Measurements from ENCODE around the gene PCDHGA5.

PCDHGA5 gene

DNA sequence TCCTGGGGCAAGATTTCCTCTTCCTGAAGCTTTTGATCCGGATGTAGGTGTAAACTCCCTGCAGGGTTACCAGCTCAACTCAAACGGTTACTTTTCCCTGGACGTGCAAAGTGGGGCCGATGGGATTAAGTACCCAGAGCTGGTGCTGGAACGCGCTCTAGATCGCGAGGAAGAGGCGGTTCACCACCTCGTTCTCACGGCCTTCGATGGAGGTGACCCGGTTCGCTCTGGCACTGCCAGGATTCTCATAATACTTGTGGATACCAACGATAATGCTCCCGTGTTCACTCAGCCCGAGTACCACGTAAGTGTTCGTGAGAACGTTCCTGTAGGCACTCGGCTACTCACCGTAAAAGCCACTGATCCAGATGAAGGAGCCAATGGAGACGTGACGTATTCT, 8.3 kb upstream of the PCDHGA5 start:
- H3K4me3 ChIP-seq (ENCODE audit: low read depth, low read length) = no peak overlapping the region
- DNase-seq (ENCODE audit: low read depth) = no peak
- TF ChIP-seq, protein P1, sequence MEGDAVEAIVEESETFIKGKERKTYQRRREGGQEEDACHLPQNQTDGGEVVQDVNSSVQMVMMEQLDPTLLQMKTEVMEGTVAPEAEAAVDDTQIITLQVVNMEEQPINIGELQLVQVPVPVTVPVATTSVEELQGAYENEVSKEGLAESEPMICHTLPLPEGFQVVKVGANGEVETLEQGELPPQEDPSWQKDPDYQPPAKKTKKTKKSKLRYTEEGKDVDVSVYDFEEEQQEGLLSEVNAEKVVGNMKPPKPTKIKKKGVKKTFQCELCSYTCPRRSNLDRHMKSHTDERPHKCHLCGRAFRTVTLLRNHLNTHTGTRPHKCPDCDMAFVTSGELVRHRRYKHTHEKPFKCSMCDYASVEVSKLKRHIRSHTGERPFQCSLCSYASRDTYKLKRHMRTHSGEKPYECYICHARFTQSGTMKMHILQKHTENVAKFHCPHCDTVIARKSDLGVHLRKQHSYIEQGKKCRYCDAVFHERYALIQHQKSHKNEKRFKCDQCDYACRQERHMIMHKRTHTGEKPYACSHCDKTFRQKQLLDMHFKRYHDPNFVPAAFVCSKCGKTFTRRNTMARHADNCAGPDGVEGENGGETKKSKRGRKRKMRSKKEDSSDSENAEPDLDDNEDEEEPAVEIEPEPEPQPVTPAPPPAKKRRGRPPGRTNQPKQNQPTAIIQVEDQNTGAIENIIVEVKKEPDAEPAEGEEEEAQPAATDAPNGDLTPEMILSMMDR (IDR thresholded peaks at IDR 0.05; ENCODE audit: insufficient read depth, low read depth, low read length, missing control alignments) = no peak

DNA sequence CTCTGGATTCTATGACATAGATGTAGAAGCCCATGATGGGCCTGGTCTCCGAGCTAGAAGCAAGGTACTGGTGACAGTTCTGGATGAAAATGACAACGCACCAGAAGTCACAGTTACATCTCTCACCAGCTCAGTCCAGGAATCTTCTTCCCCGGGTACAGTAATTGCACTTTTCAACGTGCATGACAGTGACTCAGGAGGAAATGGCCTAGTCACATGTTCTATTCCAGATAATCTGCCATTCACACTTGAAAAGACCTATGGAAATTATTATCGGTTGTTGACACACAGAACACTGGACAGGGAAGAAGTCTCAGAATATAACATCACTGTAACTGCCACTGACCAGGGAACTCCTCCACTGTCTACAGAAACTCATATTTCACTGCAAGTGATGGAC, 7.8 kb upstream of the PCDHGA5 start:
- TF ChIP-seq, protein P1 (IDR thresholded peaks at IDR 0.05; ENCODE audit: insufficient read depth, low read depth, low read length, missing control alignments) = no peak
- no peak overlapping the region for H3K4me3 ChIP-seq (ENCODE audit: low read depth, low read length)
- DNase-seq (ENCODE audit: low read depth) = no peak

DNA sequence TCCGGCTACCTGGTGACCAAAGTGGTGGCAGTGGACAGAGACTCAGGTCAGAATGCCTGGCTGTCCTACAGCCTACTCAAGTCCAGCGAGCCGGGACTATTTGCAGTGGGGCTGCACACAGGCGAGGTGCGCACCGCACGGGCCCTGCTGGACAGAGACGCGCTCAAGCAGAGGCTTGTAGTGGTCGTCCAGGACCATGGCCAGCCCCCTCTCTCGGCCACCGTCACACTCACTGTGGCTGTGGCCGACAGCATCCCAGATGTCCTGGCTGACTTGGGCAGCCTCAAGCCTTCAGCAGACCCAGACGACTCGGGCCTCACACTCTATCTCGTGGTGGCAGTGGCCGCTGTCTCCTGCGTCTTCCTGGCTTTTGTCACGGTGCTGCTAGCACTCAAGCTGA, 7.0 kb upstream of the PCDHGA5 start:
- H3K4me3 ChIP-seq (ENCODE audit: low read depth, low read length) = no peak overlapping the region
- no peak for DNase-seq (ENCODE audit: low read depth)
- TF ChIP-seq, protein P1 (IDR thresholded peaks at IDR 0.05; ENCODE audit: insufficient read depth, low read depth, low read length, missing control alignments) = no peak

DNA sequence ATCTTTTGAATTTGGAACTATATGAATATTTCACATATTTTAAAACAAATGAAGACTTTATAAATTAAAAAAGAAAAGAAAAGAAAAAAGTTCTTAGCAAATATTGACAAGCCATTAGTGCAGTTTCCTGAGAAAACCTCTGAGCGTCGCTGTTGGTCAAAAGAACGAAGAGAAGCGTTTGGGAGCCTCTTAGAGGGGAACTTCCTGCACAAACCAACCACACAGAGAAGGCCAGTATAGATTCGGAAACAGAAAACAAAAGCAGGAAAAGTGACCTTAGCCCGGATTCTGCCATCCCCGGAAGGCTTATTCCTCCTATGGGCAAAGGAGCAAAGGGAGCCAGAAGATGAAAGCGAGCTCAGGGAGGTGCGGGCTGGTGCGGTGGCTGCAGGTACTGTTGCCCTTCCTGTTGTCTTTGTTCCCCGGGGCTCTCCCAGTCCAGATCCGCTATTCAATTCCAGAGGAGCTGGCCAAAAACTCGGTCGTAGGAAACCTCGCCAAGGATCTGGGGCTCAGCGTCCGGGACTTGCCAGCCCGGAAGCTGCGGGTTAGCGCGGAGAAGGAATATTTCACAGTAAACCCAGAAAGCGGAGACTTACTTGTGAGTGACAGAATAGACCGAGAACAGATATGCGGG, 4.1 kb upstream of the PCDHGA5 start, which contains the start of gene PCDHGB2:
TSS of gene PCDHGB2 (plus strand) at position 205 of the 637 bp plus-strand sequence. CDS start at position 347, 142 bp downstream.
- TF ChIP-seq, protein P1 (IDR thresholded peaks at IDR 0.05; ENCODE audit: insufficient read depth, low read depth, low read length, missing control alignments) = peak; percentile 42
- H3K4me3 ChIP-seq (ENCODE audit: low read depth, low read length) = peak within 1 kb of the TSS; percentile 39
- DNase-seq (ENCODE audit: low read depth) = peak; percentile 64

DNA sequence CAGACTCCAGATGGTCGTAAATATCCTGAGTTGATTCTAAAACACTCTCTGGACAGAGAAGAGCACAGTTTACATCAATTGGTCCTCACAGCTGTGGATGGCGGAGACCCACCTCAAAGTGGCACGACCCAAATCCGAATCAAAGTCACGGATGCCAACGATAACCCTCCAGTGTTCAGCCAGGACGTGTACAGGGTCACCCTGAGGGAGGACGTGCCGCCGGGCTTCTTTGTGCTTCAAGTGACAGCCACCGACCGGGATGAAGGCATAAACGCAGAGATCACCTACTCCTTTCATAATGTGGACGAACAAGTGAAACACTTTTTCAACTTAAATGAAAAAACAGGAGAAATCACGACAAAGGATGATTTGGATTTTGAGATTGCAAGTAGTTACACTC, 3.3 kb upstream of the PCDHGA5 start:
- no peak for DNase-seq (ENCODE audit: low read depth)
- no peak overlapping the region for H3K4me3 ChIP-seq (ENCODE audit: low read depth, low read length)
- TF ChIP-seq, protein P1 (IDR thresholded peaks at IDR 0.05; ENCODE audit: insufficient read depth, low read depth, low read length, missing control alignments) = no peak

DNA sequence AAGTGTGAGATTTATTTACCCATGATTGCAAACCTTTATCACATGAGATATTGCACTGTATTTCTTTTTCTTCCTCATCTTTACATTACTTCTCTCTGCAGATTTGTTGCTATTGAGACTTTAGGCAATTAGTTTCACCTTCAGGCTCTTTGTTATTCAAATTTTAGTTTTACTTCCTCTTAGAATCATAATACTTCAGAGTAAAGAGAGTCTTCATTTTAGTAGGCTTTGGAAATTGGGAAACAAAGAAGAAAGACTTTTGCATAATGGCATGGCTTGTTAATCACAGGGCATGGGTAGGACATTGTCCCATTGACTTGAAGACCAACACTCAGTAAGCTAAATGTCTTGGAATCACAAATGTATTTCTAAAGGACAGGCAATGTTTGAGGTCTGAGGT, 1.2 kb upstream of the PCDHGA5 start:
- TF ChIP-seq, protein P1 (IDR thresholded peaks at IDR 0.05; ENCODE audit: insufficient read depth, low read depth, low read length, missing control alignments) = no peak
- H3K4me3 ChIP-seq (ENCODE audit: low read depth, low read length) = no peak overlapping the region
- DNase-seq (ENCODE audit: low read depth) = no peak
